Left cardiac atrium (tissue), 4 donors: ENCODE results near the gene SPATA25. TPM values are rescaled to one million over a fixed set of nuclear protein-coding genes. Genes with fewer than 3 reads are reported as not detected.
A peak's percentile ranks its signal among the peaks of the same experiment; 100 is the strongest.
"Not testable (repeated sequence)": the region's sequence is repeated elsewhere in the genome, so short reads cannot be mapped to it uniquely, and the experiment has no call there.

Experiments
- ATAC-seq, 2 donors: fragments of 200-7000 bp; cut with Tn5 transposase; one replicate each; pipeline ENCODE4 v1.9.1; 2020; ENCODE audit warnings: mild to moderate bottlenecking in 2 of 2, moderate library complexity in 2 of 2
- DNase-seq: peaks from one replicate; pipeline ENCODE4 v3.0.0-alpha.2; 2020
- intact Hi-C, 2 donors: fragments of 100-400 bp; cut with DNase I; formaldehyde crosslinking; loops; one replicate each; pipeline versions ENCODE4 v1.14.1 to v1.15.1; 2022 to 2023
- total RNA-seq, 2 donors: library from RNA; stranded (reverse); fragmentation: NEBNext Ultra II Directional; extraction: Animal tissue kit (Norgen Biotek cat#: 25700); gene quantifications; one replicate each; pipeline ENCODE4 v1.2.1, GENCODE V29; 2021
- donor health status: DM: no; HTN: yes; CAD: no.
- donor health status: DM: no; HTN: yes; CAD: no; lungs with severe emphysema.
- donor health status: DM: yes; HTN: yes; CAD: no.
- donor health status: Dilated cardiomyopathy.

The SPATA25 gene
- total RNA-seq, 2 donors from 2014 or later = 1.6 to 2.2 TPM

DNA sequence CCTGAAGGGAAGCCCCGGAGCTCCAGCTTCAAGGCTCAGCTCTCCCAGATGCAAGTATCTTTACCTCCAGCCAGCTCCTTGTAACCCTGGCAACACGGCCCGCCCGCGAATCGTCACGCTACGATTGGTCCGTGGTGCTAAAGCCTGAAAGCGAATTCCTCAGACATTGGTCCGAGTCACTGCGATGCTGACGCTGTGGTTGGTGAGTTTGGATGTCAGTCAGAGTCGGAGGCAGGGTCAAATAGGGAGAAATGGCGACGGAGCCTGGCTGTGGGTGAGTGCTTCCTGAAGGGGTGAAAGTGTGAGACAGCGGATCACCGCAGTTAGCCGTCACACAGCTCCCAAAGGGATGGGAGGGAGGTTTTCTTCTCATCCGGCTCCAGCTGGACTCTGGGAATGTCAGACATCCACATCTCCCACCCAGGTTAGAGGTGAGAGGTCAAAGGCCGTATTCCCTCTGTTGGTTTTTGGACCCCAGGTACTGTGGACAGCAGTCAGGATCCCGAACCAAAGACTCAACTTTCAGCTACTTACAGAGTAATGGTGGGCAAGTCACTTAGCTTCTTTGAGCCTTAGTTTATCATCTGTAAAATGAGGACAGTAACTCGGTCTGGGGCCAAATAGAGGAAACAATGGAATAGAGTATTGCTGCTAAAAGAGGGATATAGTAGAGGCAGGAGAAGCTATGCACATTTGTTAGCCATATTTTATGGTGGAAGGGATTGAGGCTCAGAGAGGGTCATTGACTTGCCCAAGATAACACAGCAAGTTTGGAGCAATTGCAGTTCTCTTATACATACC, 6.2 kb downstream of the SPATA25 start, which contains the start of gene ZSWIM1:
ZSWIM1 (plus strand) TSS at position 240 of the 801 bp plus-strand sequence. CDS start 1,366 bp downstream, outside the sequence.
- ATAC-seq = peak; percentile 96 to 99
- intact Hi-C loops = no loop called here
- peak; percentile 99 for DNase-seq

DNA sequence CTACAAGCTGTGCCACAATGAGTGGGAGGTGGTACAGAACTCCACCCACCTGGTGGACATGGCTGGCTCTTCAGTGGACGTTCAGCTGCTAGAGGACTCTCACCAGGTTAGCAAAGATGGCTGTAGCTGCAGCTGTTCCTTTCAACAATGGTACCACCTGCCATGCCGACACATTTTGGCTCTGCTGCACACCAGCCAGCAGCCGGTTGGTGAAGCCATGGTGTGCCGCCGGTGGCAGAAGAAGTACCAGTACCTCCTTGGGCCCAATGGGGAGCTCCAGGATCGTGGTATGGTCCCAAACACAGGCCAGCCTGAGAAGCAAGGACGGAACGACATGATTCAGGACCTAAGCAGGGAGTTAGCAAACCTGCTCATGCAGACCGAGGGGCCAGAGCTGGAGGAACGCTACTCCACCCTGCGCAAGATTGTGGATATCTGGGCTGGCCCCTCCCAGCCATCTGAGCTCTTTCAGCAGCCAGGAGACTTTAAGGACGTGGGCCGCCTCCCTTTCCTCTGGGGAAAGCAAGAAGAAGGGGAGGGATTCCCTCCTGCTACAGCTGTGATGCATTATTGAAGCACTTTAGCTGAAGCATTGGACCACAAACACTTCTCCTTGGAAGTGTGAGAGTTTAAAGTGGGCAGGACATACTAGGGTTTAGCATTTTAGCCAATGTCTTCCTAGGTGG, 9.2 kb downstream of the SPATA25 start:
- DNase-seq (no peak), ATAC-seq (peak in 1 of 2 donors; percentile 9)
- intact Hi-C loops = no loop called here

DNA sequence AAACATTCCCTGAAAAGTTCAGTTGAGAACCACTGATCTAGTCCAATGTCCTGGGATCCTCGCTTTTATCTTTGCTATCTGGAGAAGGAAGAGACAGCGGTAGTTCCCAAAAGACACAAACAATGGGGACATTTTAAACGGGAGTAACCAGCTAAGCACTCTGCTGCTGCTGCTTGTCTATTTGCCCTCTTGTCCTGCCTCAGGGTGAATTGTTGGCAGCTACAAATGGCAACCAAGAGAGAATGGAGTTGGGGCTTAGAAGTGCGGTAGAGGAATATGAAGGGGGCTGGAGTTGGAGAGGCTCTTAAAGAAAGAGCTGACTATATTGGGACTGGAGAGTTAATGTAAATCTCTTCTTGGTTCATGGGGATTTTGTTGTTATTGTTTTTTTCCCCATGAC, 12.8 kb downstream of the SPATA25 start:
- no peak for ATAC-seq
- DNase-seq = no peak
- intact Hi-C loops = no loop called here

DNA sequence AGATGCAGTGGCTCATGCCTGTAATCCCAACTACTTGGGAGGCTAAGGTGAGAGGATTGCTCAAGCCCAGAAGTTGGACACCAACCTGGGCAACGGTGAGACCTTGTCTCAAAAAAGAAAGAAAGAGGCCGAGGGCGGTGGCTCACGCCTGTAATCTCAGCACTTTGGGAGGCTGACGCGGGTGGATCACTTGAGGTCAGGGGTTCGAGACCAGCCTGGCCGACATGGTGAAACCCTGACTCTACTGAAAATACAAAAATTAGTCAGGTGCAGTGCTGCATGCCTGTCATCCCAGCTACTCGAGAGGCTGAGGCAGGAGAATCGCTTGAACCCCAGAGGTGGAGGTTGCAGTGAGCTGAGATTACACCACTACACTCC, 13.3 kb downstream of the SPATA25 start:
- ATAC-seq, intact Hi-C loops, DNase-seq: not testable (repeated sequence)

DNA sequence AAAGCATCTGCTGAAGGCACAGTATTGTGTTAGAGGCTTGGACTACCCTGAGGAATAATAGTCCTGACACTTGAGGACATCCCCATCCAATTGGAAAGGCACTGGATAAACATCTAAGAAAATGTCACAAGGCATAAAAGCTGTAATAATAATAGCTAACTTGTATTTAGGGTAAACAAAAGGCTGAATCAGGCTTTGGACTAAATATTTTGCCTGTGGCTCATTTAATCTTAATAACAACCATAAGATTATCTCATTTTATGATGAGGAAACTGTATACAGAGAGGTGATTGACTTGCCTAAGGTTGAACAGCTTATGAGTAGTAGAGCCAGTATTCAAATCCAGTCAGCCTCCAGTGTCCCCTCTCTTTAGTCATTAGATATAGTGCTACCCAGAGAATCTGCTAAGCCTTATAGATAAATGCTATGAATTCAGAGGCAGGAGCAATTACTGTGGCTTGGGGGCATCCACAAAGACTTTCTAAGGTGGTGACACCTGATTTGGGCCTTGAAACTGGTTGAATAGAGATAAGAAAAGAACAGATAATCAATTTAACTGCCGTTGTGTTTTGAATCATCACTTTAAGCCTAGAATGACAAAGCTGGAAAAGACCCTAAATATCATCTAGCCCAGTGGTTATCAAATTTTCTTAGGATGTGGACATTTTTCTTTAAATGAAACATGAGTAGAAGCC, 13.9 kb downstream of the SPATA25 start:
- DNase-seq (no peak), ATAC-seq (no peak)
- intact Hi-C loops = no loop called here

DNA sequence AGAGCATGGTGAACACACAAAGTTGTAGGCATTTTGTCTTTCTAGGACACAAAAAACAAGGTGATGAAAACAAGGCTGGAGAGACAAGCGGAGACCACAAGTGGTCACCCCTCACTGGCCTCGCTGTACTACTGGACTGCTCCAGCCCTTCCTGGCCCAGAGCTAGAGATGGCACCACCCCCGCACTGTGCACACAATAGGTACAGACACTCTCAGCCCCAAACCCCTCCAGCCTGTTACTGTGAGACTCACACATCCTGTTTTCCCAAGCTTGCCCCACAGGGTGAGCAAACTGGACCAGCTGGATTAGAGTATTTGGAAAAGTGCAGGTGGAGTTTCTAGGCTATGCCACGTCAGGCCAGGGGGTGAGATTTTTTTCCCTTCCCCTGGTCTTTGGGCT, 14.8 kb downstream of the SPATA25 start:
- DNase-seq (no peak), ATAC-seq (no peak)
- intact Hi-C loops = no loop called here

DNA sequence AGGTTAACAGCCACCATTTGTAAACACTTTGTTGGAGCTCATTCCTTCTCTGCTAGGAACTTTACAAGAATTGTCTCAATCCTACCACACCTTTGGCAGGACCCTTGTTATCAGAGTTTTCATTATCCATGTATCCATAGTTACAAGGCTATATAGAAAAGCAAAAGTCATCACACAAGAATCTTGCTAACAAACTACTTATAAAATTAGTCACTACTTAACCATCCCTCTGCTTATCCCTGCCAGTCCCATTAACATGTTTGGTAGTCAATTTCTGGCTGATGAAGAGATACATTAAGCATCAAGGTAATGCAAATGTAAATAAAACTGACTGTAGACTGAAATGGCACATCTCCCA, 19.6 kb downstream of the SPATA25 start:
- no peak for DNase-seq
- intact Hi-C loops = no loop called here
- ATAC-seq = peak in 1 of 2 donors; percentile 73

DNA sequence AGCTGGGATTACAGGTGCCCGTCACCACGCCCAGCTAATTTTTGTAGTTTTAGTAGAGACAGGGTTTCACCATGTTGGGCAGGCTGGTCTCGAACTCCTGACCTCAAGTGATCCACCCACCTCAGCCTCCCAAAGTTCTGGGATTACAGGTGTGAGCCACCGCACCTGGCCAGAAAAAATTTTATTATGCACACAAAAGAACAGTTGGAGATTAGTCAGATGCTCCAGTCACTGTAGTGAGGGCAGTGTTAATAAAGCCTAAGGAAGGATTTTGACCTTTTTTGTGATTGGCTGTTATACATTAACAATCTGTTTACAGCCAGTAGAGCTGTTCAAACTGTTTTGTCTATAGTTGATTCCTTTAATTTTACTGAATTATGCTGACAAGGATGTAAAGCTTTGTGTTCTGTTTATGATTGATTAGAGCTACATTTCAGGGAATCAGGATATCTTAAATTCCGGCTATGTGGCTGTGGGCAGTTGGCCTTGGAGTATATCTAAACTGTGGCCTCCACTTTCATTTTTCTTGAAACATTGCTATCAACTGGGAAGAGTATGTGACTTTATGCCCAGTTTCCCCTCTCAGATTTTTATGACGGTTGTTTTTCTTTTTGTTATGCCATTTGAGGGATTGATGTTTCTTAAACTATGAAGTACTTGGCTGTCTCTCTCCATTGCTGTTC, 20.1 kb downstream of the SPATA25 start:
- no peak for DNase-seq
- intact Hi-C loops = no loop called here
- no peak for ATAC-seq

DNA sequence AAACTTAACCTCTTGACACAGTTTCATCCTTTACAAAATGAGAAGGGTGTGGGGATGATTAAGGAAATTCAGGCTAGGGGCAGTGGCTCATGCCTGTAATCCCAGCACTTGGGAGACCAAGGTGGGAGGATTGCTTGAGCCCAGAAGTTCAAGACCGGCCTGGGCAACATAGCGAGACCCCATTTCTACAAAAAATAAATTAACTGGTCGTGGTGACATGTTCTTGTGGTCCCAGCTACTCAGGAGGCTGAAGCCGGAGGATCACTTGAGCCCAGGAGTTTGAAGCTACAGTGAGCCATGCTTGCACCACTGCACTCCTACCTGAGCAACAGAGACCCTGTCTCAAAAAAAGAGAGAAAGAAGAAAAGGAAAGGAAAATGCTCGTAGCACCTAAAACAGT, 21.0 kb downstream of the SPATA25 start:
- ATAC-seq (no peak), DNase-seq (no peak)
- intact Hi-C loops = no loop called here

DNA sequence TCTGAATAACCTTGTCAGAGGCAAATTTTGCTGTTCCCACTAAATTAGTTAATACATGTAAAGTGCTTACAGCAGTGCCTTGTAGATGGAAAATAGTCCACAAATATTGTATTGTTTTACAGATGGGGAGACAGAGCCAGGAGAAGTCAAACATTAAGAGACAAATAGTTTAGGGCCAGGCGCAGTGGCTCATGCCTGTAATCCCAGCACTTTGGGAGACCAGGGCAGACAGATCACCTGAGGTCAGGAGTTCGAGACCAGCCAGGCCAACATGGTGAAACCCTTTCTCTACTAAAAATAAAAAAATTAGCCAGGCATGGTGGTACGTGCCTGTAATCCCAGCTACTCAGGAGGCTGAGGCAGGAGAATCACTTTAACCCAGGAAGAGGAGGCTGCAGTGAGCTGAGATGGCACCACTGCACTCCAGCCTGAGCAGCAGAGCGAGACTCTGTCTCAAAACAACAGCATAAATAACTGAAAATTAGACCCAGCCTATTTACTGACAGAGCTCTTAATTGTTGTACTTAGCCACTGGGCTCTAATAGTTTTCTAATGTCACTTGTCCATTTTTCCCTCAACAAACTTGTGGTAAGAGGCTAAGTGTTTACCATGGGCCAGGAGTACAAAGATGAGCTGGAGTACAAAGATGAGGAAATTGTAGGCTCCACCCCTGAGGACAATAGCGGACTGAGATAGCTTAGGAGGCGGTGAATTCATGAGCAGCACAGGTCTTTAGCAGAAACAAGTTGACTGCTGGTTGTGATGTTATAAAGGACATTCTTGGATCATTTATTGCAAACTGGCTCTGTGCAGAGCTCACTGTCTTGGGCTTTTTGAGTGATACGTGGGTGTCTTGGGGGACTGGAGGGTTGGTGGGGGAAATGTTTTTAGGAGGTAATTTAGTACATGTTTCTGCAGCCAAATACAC, 23.6 kb downstream of the SPATA25 start:
- intact Hi-C loops = no loop called here
- ATAC-seq = no peak
- DNase-seq = no peak

DNA sequence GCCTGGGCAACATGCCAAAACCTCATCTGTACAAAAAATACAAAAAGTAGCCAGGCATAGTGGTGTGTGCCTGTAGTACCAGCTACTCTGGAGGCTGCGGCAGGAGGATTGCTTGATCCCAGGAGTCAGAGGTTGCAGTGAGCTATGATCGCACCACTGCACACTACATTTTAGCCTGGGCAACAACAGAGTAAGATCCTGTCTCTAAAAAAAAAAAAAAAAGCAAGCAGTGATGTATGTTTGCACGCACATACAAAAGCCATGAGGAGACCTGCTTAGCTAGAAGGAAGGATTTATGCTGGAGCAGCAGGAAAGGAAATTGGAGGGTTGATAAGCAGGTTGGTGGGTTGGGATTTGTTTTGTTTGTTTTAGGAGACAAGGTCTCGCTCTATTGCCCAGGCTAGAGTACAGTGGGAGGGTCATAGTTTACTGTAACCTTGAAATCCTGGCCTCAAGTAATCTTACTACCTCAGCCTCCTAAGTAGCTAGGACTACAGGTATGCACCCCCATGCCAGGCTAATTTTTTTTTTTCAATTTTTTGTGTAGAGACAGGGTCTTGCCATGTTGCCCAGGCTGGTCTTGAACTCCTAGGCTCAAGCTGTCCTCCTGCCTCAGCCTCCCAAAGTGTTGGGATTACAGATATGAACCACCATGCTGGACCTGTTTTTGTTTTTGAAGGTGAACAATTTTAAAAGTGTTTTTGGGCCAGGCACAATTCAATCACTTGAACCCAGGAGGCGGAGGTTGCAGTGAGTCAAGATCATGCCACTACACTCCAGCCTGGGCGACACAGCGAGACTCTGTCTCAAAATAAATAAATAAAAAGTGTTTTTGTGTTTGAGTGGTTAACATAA, 26.0 kb downstream of the SPATA25 start:
- no peak for ATAC-seq
- no peak for DNase-seq
- intact Hi-C loops = no loop called here

DNA sequence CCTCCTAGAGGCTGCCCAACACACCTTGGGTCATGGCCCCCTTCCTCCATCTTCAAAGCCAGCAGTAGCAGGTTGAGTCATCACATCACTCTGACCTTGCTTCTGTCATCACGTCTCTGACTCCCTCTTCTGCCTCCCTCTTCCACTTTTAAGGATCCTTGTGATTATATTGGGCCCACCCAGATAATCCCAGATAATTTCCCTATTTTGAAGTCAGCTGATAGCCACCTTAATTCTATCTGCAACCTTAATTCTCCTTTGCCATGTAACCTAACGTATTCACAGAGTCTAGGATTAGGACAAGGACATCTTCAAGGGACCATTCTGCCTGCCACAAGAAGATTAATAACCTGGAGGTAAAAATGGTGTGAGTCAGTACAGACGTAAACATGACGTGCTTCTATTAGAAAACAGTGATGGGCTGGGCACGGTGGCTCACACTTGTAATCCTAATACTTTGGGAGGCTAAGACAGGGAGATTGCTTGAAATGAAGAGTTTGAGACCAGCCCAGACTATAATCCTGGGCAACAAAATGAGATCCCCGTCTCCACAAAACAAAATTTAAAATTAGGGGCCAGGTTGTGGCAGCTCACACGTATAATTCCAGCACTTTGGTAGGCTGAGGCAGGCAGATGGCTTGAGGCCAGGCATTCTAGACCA, 26.7 kb downstream of the SPATA25 start:
- ATAC-seq (no peak), DNase-seq (no peak)
- intact Hi-C loops = no loop called here

DNA sequence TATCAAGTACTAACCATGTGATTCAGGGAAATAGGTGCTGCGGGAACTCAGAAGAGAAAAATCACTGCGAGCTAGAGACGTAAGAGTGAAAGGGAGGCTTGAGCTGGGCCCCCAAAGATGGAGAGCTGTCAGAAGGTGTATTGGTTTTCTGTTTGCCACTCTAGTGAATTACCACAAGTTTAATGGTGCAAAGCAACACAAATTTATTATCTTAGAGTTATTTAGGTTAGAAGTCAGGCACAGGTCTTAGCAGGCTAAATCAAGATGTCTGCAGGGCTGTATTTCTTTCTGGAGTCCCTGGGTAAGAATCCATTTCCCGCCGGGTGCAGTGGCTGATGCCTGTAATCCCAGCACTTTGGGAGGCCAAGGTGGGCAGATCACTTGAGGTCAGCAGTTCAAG, 27.5 kb downstream of the SPATA25 start:
- no peak for ATAC-seq
- DNase-seq = no peak
- intact Hi-C loops = no loop called here

DNA sequence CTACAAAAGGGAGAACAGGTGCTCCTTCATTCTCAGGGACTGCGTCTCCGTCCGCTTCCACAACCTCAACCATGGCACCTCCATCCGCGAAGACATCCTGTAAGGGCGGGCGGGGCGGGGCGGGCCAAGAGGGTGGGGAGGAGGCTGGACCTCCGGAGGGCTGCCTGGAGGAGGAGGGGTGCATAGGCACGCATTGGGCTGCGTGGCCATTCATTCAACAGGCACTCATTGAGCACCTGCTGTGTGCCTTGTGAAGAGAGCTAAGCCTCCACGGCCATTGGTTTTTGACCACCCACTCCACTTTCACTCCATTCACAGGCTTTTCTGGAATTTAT, 29.6 kb downstream of the SPATA25 start:
- intact Hi-C loops = no loop called here
- no peak for DNase-seq
- ATAC-seq = peak; percentile 10 to 23

DNA sequence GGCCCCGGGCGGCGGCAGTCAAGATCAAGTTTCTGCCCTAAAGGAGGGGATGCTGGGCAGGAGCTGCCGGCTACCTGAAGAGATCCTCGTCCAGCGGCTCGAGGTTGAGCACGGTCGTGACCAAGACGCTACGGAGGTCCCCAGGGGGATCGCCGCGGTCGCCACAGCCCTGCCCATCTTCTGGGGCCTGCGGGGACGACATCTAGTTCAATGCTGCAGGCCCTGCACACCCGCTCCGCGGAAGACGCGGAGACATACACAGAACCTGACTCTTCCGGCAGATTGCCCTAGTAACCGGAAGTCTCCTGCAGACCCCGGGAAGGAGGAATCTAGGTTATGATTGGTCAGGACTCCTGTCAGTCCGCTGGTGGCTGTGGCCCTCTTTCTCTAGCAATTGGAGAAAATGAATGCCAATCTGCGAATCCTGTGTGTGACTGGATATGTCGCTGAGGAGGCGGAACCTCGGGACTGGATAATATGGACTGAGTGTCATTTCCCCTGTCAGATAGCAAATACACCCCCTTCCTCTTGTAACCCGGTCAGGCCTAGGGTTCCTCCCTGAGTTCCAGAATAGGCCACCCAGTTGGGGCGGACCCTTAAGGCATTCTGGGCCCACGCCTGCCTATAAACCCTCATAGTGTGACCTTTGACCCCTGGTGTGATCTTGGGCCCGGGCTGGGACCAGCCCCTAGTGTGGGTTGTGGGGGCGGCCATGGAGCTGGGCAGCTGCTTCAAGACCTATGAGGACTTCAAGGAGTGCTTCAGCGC, 30.1 kb downstream of the SPATA25 start, which contains the start of the genes ACOT8 and ZSWIM3:
ACOT8 (minus strand) TSS at position 279 of the 768 bp plus-strand sequence; CDS start at position 202, 77 bp downstream.
ZSWIM3 (plus strand) TSS at position 501 of the 768 bp plus-strand sequence; CDS start at position 713, 212 bp downstream.
- intact Hi-C loops = no loop called here
- DNase-seq (peak; percentile 95), ATAC-seq (peak; percentile 99)

DNA sequence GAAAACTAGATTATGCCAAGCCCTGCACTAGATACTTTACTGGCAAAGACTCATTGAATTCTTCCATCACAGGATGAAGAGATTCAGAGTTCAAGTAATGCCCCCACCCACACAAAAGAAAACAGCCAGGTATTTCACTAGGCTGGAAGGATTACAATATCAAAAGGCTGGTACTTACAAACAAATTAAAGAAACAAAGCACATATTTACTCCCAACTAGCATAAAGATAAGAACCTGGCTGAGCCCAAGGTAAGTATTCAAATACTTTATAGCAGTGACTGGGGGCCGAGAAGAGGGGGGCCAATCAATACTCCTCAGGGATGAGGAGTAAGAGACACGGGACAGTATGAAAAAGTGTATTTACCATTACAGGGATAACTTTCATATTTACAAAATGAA, 33.9 kb downstream of the SPATA25 start:
- no peak for ATAC-seq
- DNase-seq = no peak
- intact Hi-C loops = no loop called here
